Measurements from ENCODE around the gene ACTG2. TPM values are rescaled to one million over a fixed set of nuclear protein-coding genes. Genes with fewer than 3 reads are reported as not detected.

Gene ACTG2
- total RNA-seq, 1 donor from 2014 or later, result not detected

DNA sequence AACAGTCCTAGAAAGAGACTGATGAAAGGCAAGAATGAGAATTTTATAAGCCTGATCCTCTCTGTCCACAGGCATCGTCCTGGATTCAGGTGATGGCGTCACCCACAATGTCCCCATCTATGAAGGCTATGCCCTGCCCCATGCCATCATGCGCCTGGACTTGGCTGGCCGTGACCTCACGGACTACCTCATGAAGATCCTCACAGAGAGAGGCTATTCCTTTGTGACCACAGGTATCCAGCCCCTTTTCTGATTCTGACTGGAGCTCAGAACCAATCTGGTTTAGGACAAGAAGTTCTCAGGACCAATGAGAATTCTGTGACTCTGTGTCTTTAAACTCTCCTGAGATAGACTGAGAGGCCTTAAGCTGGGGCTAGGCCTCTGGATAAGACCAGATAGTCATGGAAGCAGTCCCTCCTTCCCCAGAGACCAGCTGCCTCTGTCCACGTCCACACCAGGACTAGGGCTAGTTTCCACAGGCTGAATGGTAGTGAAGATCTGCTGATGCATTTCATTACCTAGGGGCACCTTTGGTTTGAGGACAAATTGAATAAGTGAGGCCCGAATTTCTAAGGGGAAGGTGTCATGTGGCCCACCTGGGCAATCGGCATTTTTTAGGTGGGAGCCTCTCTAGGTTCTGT, 20.7 kb downstream of the ACTG2 start:
- Mint-ChIP-seq H3K27me3 (ENCODE audit: unreplicated experiment) (no peaks in the 10 kb centered on the region), H3K4me3 (ENCODE audit: unreplicated experiment) (no peak overlapping the region), H3K27ac (ENCODE audit: unreplicated experiment) (no peak overlapping the region), H3K4me1 (ENCODE audit: low read depth, unreplicated experiment) (no peaks in the 10 kb centered on the region), H3K36me3 (ENCODE audit: unreplicated experiment) (no peaks in the 10 kb centered on the region), H3K9me3 (ENCODE audit: unreplicated experiment) (no peaks in the 10 kb centered on the region)
- no peak for TF ChIP-seq CTCF (IDR thresholded peaks at IDR 0.05; ENCODE audit: partially characterized antibody, unreplicated experiment)
- no peak for DNase-seq

DNA sequence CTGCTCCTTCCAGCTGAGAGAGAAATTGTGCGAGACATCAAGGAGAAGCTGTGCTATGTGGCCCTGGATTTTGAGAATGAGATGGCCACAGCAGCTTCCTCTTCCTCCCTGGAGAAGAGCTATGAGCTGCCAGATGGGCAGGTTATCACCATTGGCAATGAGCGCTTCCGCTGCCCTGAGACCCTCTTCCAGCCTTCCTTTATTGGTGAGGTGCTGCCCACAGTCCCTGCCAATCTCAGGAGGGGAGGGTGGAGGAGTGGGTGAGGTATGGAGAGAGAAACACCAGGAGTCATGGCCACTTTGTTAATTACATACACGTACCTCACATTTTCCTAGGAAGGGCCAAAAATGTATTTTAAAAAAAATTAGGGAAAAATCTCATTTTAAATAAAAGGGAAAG, 21.9 kb downstream of the ACTG2 start:
- H3K4me1 Mint-ChIP-seq (ENCODE audit: low read depth, unreplicated experiment), result no peaks in the 10 kb centered on the region

GRCh38 chr2:73915437-73915993, 22.7 kb downstream of the ACTG2 start:
- no peaks in the 10 kb centered on the region for H3K4me1 Mint-ChIP-seq (ENCODE audit: low read depth, unreplicated experiment)
- no peaks in the 10 kb centered on the region for H3K9me3 Mint-ChIP-seq (ENCODE audit: unreplicated experiment)
- H3K4me3 Mint-ChIP-seq (ENCODE audit: unreplicated experiment), result no peak overlapping the region
- H3K36me3 Mint-ChIP-seq (ENCODE audit: unreplicated experiment), result no peaks in the 10 kb centered on the region
- no peak for TF ChIP-seq CTCF (IDR thresholded peaks at IDR 0.05; ENCODE audit: partially characterized antibody, unreplicated experiment)
- no peak for DNase-seq
- H3K27ac Mint-ChIP-seq (ENCODE audit: unreplicated experiment), result no peak overlapping the region
- no peaks in the 10 kb centered on the region for H3K27me3 Mint-ChIP-seq (ENCODE audit: unreplicated experiment)

More for the DNA sequence above, 21.9 kb downstream of the ACTG2 start:
- no peak overlapping the region for H3K4me3 Mint-ChIP-seq (ENCODE audit: unreplicated experiment)
- no peaks in the 10 kb centered on the region for H3K36me3 Mint-ChIP-seq (ENCODE audit: unreplicated experiment)
- no peak for DNase-seq
- no peaks in the 10 kb centered on the region for H3K27me3 Mint-ChIP-seq (ENCODE audit: unreplicated experiment)
- H3K9me3 Mint-ChIP-seq (ENCODE audit: unreplicated experiment), result no peaks in the 10 kb centered on the region
- no peak for TF ChIP-seq CTCF (IDR thresholded peaks at IDR 0.05; ENCODE audit: partially characterized antibody, unreplicated experiment)
- no peak overlapping the region for H3K27ac Mint-ChIP-seq (ENCODE audit: unreplicated experiment)

DNA sequence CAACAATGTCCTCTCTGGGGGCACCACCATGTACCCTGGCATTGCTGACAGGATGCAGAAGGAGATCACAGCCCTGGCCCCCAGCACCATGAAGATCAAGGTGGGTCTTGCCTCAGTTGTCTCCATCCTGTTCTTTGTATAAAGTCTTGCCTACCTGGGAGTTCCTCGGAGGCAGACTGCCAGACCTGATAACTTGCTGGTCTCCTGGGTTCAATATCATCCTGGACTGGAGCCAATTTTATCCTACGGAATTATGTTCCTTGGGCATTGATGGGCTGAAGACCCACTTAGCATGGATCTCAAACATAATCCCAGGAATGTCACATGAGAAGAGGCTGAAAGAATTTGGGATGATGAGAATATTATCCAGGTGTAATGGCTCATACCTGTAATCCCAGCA, 23.9 kb downstream of the ACTG2 start:
- TF ChIP-seq CTCF (IDR thresholded peaks at IDR 0.05; ENCODE audit: partially characterized antibody, unreplicated experiment), result no peak
- Mint-ChIP-seq H3K4me3 (ENCODE audit: unreplicated experiment) (no peak overlapping the region), H3K9me3 (ENCODE audit: unreplicated experiment) (no peaks in the 10 kb centered on the region), H3K36me3 (ENCODE audit: unreplicated experiment) (no peaks in the 10 kb centered on the region), H3K27me3 (ENCODE audit: unreplicated experiment) (no peaks in the 10 kb centered on the region), H3K4me1 (ENCODE audit: low read depth, unreplicated experiment) (peaks cover 4% of the 10 kb centered on the region), H3K27ac (ENCODE audit: unreplicated experiment) (no peak overlapping the region)
- no peak for DNase-seq

DNA sequence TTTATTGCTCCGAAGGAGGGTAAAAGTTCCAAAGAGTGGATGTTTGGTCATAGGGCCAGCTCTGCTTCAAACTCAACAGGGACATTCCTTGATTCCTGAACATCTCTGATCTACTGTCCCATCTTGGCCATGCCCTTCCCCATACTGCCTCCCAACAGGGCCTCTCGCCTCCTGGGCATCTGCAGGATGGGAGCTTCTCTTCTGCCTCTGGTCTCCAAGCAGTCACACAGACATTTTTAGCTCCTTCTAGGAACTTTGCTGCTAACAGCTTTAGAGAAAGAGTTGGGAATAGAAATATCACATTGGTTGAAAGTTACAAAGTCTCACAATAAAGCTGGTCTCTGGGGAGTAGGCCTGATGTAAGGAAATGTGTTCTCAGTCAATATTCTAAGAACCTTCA, 24.5 kb downstream of the ACTG2 start:
- H3K4me1 Mint-ChIP-seq (ENCODE audit: low read depth, unreplicated experiment), result peaks cover 4% of the 10 kb centered on the region
- no peaks in the 10 kb centered on the region for H3K9me3 Mint-ChIP-seq (ENCODE audit: unreplicated experiment)
- TF ChIP-seq CTCF (IDR thresholded peaks at IDR 0.05; ENCODE audit: partially characterized antibody, unreplicated experiment), result no peak
- no peak for DNase-seq
- H3K4me3 Mint-ChIP-seq (ENCODE audit: unreplicated experiment), result no peak overlapping the region
- no peaks in the 10 kb centered on the region for H3K36me3 Mint-ChIP-seq (ENCODE audit: unreplicated experiment)
- no peaks in the 10 kb centered on the region for H3K27me3 Mint-ChIP-seq (ENCODE audit: unreplicated experiment)
- no peak overlapping the region for H3K27ac Mint-ChIP-seq (ENCODE audit: unreplicated experiment)
